Stimulated activated CD4-positive, alpha-beta T cell treated with anti-CD3 and anti-CD28 coated beads, Interleukin-15, amount 100 ng/mL, for 1 hour (primary cell): Measurements from ENCODE around the gene CLIC1.
"Not testable (repeated sequence)": the region's sequence is repeated elsewhere in the genome, so short reads cannot be mapped to it uniquely, and the experiment has no call there.

Source experiments
- DNase-seq, 2 donors: peaks; one replicate each; pipeline ENCODE4 v3.0.0-alpha.2; 2020; ENCODE audit warnings: low read depth in 1 of 2, low spot score in 1 of 2

The CLIC1 gene

DNA sequence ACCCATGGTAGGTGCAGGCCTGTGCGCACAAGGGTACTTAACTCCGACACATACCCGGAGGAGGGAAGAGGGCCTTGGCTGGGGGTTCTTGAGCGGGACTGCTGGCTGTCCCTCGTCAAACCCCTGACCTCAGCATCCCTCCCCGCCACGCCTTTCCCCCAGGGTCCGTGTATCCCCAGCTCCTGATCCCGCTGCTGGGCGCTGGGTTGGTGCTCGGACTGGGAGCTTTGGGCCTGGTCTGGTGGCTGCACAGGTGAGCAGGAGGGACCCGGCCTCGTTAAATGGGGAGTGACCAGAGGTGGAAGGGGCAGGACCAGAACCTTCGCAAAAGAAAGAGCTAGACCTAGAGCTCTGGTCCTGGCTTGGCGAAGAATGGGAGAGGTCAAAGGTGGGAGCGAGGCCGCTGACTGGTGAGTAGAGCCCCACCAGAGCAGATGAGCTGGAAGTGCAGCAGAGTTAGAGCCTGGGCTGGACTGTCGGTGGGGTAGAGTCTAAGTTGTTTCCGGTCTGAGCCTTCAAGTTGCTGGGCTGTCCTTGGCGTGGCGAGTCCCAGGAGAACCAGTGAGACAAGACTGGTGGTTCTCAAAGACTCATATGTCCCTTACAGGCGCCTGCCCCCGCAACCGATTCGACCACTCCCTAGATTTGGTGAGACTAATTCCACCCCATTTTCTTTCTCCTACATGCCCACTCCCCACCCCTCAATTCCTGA lies 12.2 kb downstream of the CLIC1 start:
- no peak for DNase-seq

DNA sequence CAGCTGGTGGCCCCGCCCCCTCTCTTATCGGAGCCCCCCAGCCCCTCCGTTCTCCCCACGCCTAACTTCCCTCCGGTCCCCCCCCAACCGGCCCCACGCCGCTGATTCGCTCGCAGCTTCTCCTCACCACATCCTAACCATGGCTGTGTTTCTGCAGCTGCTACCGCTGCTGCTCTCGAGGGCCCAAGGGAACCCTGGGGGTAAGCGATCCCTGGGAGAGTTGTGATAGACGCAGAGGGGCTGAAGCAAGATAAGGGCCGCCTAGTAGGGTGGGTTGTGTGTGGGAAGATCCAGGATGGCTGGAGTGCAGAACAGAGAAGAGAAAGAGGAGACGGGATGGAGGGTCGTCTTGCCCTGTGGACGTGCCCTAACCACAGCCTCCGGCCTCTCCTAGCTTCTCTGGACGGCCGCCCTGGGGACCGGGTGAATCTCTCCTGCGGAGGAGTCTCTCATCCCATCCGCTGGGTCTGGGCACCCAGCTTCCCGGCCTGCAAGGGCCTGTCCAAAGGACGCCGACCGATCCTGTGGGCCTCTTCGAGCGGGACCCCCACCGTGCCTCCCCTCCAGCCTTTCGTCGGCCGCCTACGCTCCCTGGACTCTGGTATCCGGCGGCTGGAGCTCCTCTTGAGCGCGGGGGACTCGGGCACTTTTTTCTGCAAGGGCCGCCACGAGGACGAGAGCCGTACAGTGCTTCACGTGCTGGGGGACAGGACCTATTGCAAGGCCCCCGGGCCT lies 12.9 kb downstream of the CLIC1 start, which contains the start of gene MPIG6B:
Gene MPIG6B, plus strand, starts transcription at position 129 of the 735 bp plus-strand sequence. Its CDS starts 11 bp downstream, at position 140.
- DNase-seq = no peak

GRCh38 chr6:31722173-31722572 lies 14.2 kb downstream of the CLIC1 start:
- no peak for DNase-seq

GRCh38 chr6:31721351-31722020 lies 14.8 kb downstream of the CLIC1 start, which contains the start of gene LY6G6C:
Gene LY6G6C, minus strand, starts transcription at chr6:31721746. Its CDS starts 67 bp downstream, at chr6:31721679.
- DNase-seq = no peak

- no peak for DNase-seq
These were observed 16.0 kb downstream of the CLIC1 start for GRCh38 chr6:31720196-31720770.

DNA sequence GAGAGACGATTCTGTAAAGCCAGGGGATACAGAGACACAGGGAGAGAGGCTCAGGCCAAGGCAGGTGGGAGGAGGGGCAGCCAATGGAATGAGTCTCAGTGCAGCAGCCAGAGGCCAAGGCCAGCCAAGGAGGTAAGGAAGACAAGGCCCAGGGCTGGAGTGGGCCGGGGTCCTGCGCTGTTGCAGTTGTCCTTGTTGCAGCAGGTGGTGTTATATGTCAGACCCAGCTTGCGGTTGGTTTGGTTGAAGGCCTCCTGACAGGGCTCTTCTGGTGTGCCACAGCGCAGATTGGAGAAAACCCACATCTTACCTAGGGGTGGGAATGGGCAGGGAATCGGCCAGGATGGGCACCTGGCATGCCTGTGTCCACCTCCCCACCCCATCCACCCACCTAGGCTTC lies 17.3 kb downstream of the CLIC1 start:
- DNase-seq = no peak

DNA sequence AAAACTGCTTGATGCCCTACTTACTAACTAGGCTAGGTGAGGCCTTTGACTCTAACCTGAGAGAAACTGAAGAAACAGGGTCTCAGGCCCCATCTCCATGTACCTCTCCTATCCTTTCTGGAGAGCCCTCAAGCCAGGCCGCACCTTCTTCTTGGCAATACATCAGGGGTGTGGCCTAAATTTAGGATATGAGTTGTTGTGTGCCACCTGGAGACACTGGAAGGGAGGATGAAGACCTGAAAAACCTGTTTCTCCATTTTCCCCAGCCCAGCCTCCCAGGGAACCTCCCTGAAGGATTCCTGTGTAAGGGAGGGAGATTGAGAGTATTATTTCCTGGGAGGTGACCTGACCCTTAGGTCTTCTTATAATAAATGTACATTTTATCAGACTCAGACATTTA lies 18.1 kb downstream of the CLIC1 start:
- DNase-seq = no peak

- no peak for DNase-seq
These were observed 18.7 kb downstream of the CLIC1 start for GRCh38 chr6:31717499-31718222.

DNA sequence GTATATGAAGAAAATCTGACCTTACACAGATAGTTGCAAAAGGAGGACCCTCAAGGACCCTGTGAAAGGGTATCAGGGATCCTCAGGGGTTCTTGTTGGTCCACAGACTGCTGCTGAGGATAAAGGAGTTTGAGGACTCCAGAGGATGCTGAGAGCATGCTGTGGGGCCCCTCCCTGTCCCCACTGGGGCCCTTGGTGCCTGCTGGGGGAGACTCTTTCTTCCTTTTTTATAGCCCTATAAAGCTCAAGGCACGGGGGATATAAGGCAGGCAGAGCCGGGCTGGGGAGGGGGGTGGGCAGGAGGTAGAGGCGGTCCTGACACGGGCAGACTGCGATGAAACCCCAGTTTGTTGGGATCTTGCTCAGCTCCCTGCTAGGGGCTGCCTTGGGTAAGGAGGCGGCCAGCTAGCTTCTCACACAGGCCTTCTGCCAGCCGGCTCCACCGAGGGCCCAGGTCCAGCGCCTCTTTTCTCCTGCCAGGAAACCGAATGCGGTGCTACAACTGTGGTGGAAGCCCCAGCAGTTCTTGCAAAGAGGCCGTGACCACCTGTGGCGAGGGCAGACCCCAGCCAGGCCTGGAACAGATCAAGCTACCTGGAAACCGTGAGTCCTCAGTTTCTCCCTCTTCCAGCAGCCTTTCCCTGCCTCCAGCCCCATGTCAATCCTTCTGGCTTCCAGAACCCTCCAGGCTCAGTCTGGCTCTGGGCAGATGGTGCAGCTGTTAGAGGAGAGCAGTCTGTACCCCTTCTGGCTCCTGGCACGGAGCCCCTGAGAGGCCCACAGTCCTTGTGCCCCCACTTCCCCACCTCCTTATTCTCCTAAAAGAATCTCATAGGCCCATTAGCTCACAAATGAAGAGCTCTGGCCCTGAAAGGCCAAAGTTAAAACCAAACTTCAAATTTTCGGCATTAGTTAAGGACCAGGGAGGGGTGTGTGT lies 21.0 kb downstream of the CLIC1 start, which contains the start of gene LY6G6D:
Gene LY6G6D, plus strand, starts transcription at position 327 of the 937 bp plus-strand sequence. Its CDS starts 8 bp downstream, at position 335.
- no peak for DNase-seq

DNA sequence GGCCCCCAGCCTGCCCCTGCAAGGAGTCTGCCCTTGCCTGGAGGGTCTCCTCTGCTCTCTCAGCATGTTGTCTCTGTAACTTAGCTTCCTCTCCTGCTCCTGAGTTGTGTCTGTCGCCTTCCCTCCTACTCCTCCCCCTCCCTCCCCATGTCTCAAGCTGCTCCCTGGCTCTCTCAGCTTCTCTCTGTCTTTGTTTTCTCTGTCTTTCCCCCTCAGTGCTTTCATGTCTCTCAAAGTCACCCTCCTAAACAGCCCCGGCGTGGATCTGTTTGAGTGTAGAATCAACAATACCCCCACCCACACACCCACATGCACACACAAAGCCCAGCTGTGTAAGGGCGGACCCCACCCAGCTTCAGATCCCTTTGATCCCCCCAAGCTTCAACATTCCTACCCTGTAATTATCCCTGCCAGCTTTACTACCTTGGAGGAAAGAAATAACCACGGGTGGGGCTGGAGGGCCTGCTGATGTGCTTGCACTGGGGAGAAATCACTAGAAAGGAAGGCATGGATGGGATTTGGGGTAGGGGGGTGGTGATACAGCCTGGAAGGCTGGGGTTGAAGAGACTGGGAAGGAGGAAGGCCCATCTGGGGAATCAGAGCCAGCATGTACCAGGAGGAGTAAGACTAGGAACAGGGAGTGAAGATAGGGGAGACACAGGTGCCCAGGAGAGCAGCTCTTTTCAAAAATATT lies 22.2 kb downstream of the CLIC1 start:
- no peak for DNase-seq

- no peak for DNase-seq
These were observed 22.9 kb downstream of the CLIC1 start for GRCh38 chr6:31713465-31713864.

DNA sequence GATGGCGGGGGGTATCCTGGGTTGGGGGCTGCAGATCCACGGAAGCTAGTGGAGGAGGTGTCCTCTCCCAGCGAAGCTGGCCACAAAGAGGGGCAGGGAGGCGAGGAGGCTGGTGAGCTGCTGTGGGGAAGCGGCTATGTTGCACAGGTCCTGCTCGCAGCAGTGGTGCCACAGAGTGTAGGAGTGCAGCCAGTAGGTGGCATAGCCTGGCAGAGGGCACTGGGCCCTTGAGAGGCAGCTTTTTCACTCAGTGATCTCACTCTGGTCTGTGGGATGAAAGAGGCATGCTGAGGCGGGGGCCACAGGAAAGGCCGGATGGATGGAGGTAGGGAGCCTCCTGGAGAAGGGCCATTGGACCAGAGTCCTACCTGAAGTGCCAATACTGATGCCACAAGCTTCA lies 24.0 kb downstream of the CLIC1 start:
- DNase-seq = no peak

GRCh38 chr6:31711233-31711632 lies 25.1 kb downstream of the CLIC1 start:
- DNase-seq = no peak

- no peak for DNase-seq
These were observed 25.7 kb downstream of the CLIC1 start for GRCh38 chr6:31710523-31711219.

DNA sequence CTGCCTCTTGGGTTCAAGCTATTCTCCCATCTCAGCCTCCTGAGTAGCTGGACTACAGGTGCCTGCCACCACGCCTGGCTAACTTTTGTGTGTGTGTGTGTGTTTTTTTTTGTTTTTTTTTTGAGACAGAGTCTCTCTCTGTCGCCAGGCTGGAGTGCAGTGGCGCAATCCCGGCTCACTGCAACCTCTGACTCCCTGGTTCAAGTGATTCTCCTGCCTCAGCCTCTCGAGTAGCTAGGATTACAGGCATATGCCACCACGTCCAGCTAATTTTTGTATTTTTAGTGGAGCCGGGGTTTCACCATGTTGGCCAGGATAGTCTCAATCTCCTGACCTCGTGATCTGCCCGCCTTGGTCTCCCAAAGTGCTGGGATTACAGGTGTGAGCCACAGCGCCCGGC lies 27.2 kb downstream of the CLIC1 start:
- not testable (repeated sequence) for DNase-seq

DNA sequence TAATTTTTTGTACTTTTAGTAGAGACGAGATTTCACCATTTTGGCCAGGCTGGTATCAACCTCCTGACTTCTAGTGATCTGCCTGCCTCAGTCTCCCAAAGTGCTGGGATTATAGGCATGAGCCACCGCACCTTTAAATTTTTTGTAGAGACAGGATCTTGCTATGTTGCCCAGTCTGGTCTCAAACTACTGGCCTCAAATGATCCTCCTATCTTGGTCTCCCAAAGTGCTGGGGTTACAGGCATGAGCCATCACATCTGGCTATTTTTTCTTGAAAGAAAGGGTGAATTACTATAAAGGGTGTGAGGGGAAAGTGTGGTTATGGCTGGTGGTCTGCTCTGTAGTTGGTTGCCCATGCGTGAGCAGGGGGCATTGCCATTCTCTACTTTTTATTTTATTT lies 28.1 kb downstream of the CLIC1 start:
- no peak for DNase-seq

DNA sequence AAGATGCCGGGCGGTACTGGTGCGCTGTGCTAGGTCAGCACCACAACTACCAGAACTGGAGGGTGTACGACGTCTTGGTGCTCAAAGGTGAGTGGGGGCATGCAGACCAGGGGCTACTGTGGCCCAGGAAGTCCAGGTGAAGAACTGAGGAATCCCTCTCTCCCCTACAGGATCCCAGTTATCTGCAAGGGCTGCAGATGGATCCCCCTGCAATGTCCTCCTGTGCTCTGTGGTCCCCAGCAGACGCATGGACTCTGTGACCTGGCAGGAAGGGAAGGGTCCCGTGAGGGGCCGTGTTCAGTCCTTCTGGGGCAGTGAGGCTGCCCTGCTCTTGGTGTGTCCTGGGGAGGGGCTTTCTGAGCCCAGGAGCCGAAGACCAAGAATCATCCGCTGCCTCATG lies 28.6 kb downstream of the CLIC1 start:
- no peak for DNase-seq

DNA sequence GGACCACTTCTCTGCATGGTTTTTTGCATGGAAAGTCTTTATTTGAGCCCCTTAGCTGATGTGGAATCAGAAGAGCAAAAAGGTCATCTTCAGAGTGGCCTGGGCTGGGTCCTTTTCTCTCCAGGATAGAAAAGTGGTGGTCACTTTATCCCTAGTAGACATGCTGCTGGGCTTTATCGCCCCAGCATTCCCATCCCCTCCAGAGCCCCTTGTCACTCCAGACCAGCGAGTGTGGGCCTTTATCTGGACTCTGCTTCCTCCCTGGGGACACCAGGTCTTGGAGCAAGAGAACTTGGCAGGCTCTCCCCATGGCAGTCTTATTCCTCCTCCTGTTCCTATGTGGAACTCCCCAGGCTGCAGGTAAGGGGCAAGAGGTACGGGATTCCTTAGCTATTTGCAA lies 29.7 kb downstream of the CLIC1 start, which contains the start of gene LY6G6F:
Gene LY6G6F, plus strand, starts transcription at position 268 of the 400 bp plus-strand sequence. Its CDS starts 41 bp downstream, at position 309.
- no peak for DNase-seq
